ENCODE results near the gene CD58. TPM values are rescaled to one million over a fixed set of nuclear protein-coding genes. Genes with fewer than 3 reads are reported as not detected.
"Not testable (repeated sequence)": the region's sequence is repeated elsewhere in the genome, so short reads cannot be mapped to it uniquely, and the experiment has no call there.

The CD58 gene, protein sequence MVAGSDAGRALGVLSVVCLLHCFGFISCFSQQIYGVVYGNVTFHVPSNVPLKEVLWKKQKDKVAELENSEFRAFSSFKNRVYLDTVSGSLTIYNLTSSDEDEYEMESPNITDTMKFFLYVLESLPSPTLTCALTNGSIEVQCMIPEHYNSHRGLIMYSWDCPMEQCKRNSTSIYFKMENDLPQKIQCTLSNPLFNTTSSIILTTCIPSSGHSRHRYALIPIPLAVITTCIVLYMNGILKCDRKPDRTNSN
- total RNA-seq: 10 to 100 TPM; 19.3 to 31.9 (median 31.0) TPM
- long read RNA-seq, donor 1, transcript CD58-202 (6 exons, 1,098 nt): major isoform, 14 of 21 reads
- long read RNA-seq, donor 1, partial matches to known transcripts: 1 of 21 reads
- long read RNA-seq, donor 1, other reads (novel, unspliced or antisense): 1 of 21 reads
- long read RNA-seq, donor 2, transcript CD58-202 (6 exons, 1,098 nt): major isoform, 28 of 42 reads
- long read RNA-seq, donor 2, transcript CD58-201 (4 exons, 892 nt): minor isoform, 6 of 42 reads
- long read RNA-seq, donor 2, partial matches to known transcripts: 4 of 42 reads
- long read RNA-seq, donor 2, other reads (novel, unspliced or antisense): 2 of 42 reads

GRCh38 chr1:116570358-116571214, at the start of gene CD58:
TSS of gene CD58 (minus strand) at chr1:116571026. CDS start at chr1:116570972, 54 bp downstream.
- Histone ChIP-seq H3K36me3 (ENCODE audit: low read depth) (no peaks in the 10 kb centered on the region), H3K4me1 (ENCODE audit: low read depth) (peaks cover 13% of the 10 kb centered on the region), H3K4me3 (peak within 1 kb of the TSS; percentile 70), H3K9me3 (no peaks in the 10 kb centered on the region)
- intact Hi-C loops (cut with DNase I, micrococcal nuclease): loop anchor here in 1 of 2 donors (10.0 kb wide), 1 partner anchor 494 kb away; the partner anchor contains the start of gene TTF2
- DNase-seq: peak; percentile 93 to 96 (median 96)
- peak; percentile 92 for ATAC-seq
- TF ChIP-seq CTCF (IDR thresholded peaks at IDR 0.05): peak; percentile 88

- ATAC-seq; DNase-seq; H3K9me3 ChIP-seq; intact Hi-C loops (cut with DNase I, micrococcal nuclease); H3K4me3 ChIP-seq; H3K36me3 ChIP-seq (ENCODE audit: low read depth); H3K4me1 ChIP-seq (ENCODE audit: low read depth): not testable (repeated sequence)
Measured at GRCh38 chr1:116620392-116620791, 49.6 kb upstream of the CD58 start.

DNA sequence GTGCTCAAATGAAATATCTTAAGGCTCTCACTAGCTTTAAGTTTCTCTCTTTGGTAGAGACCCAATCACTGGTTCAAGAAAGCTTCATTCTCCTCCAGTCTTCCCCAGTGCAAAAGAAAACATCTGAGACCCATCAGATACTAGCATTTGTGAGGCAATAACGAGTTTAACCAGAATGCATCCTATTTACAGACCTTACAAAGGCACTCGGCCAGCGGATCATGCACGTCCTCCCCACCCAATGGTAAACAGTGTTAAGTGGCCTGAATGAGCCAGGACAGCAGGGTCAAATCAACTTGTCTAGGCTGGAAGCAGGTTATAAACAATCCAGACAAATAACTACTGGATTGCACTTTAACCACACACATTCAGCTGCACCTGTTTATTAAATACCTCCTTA, 48.3 kb upstream of the CD58 start:
- H3K36me3 ChIP-seq (ENCODE audit: low read depth); H3K9me3 ChIP-seq; ATAC-seq; H3K4me3 ChIP-seq; H3K4me1 ChIP-seq (ENCODE audit: low read depth); intact Hi-C loops (cut with DNase I, micrococcal nuclease): not testable (repeated sequence)
- DNase-seq: peak; percentile 52 to 63 (median 55)

- intact Hi-C loops (cut with DNase I, micrococcal nuclease); H3K36me3 ChIP-seq (ENCODE audit: low read depth); ATAC-seq; H3K4me1 ChIP-seq (ENCODE audit: low read depth); H3K4me3 ChIP-seq; H3K9me3 ChIP-seq; DNase-seq: not testable (repeated sequence)
Measured at GRCh38 chr1:116617808-116618207, 47.0 kb upstream of the CD58 start.

GRCh38 chr1:116613825-116614224, 43.0 kb upstream of the CD58 start:
- intact Hi-C loops (cut with DNase I, micrococcal nuclease); H3K4me3 ChIP-seq; DNase-seq; H3K9me3 ChIP-seq; H3K4me1 ChIP-seq (ENCODE audit: low read depth); ATAC-seq; H3K36me3 ChIP-seq (ENCODE audit: low read depth): not testable (repeated sequence)

GRCh38 chr1:116609801-116610371, 39.1 kb upstream of the CD58 start:
- DNase-seq; H3K9me3 ChIP-seq; H3K4me3 ChIP-seq; H3K4me1 ChIP-seq (ENCODE audit: low read depth); intact Hi-C loops (cut with DNase I, micrococcal nuclease); H3K36me3 ChIP-seq (ENCODE audit: low read depth): not testable (repeated sequence)
- peak; percentile 67 for ATAC-seq

GRCh38 chr1:116608841-116609240, 38.0 kb upstream of the CD58 start:
- H3K9me3 ChIP-seq, ATAC-seq: not testable (repeated sequence)

GRCh38 chr1:116608151-116608550, 37.3 kb upstream of the CD58 start:
- ATAC-seq; H3K9me3 ChIP-seq; intact Hi-C loops (cut with DNase I, micrococcal nuclease); H3K4me1 ChIP-seq (ENCODE audit: low read depth); H3K36me3 ChIP-seq (ENCODE audit: low read depth); DNase-seq; H3K4me3 ChIP-seq: not testable (repeated sequence)

More at GRCh38 chr1:116608841-116609240, 38.0 kb upstream of the CD58 start:
- intact Hi-C loops (cut with DNase I, micrococcal nuclease); H3K36me3 ChIP-seq (ENCODE audit: low read depth); DNase-seq; H3K4me1 ChIP-seq (ENCODE audit: low read depth); H3K4me3 ChIP-seq: not testable (repeated sequence)

- intact Hi-C loops (cut with DNase I, micrococcal nuclease): not testable (repeated sequence)
Measured at GRCh38 chr1:116607463-116607862, 36.6 kb upstream of the CD58 start.

DNA sequence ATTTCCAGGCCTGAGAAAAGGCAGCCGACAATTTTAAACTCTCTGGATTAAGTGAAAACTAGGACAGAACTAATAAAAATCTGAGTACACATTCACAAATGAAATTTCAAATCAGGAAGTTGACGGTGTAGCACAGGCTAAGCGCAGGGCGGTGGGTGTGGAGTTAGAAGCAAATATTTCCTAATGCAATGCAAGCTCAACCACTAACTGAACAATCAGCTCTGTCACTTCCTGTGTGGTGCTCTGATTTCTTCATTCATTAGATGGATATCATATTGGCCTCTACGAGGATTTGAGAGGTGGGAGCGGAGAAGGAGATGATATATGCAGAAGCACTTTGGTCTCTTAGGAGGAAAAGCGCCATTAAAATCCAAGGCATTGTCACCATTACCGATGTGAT, 35.2 kb upstream of the CD58 start:
- peak in 1 of 3 donors; percentile 25 for DNase-seq
- intact Hi-C loops (cut with DNase I, micrococcal nuclease); H3K4me3 ChIP-seq; H3K9me3 ChIP-seq; H3K36me3 ChIP-seq (ENCODE audit: low read depth); H3K4me1 ChIP-seq (ENCODE audit: low read depth): not testable (repeated sequence)
- ATAC-seq: peak; percentile 85

More at GRCh38 chr1:116607463-116607862, 36.6 kb upstream of the CD58 start:
- not testable (repeated sequence) for H3K36me3 ChIP-seq (ENCODE audit: low read depth); H3K4me1 ChIP-seq (ENCODE audit: low read depth); H3K4me3 ChIP-seq; H3K9me3 ChIP-seq; DNase-seq; ATAC-seq
